HG02943 (cell line): ENCODE results near the gene CNTLN.
"Not testable (repeated sequence)": the region's sequence is repeated elsewhere in the genome, so short reads cannot be mapped to it uniquely, and the experiment has no call there.

ENCODE experiments used
- ATAC-seq: cut with Tn5 transposase; IDR thresholded peaks from one replicate; pipeline ENCODE4 v1.9.1; 2021; ENCODE audit warnings: mild to moderate bottlenecking, low read depth, moderate library complexity; ENCODE audit not compliant: unreplicated experiment

The CNTLN gene

GRCh38 chr9:17397166-17397728, 262.4 kb downstream of the CNTLN start:
- ATAC-seq, result not testable (repeated sequence)

- ATAC-seq, result no peak
Observed at GRCh38 chr9:17398350-17398749, 263.5 kb downstream of the CNTLN start.

DNA sequence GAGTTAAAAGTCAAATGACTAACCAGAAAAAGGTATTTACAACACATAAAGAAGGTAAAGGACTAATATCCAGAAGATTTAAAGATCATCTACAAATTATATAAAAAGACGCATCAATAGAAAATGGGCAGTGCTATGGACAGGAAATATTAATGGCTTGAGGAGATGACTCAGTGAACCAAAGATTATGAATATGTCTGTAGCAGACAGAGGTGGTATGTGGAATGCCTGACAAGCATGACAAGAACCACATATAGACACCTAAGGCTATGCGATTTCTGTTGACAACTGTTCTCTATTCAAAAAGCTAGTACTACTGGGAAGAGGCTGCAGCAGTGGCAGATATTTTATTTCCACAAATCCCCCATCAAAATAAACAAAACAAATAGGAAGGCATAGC, 267.0 kb downstream of the CNTLN start:
- no peak for ATAC-seq

GRCh38 chr9:17402309-17402708, 267.5 kb downstream of the CNTLN start:
- no peak for ATAC-seq

- ATAC-seq, result no peak
Observed at GRCh38 chr9:17403539-17403938, 268.7 kb downstream of the CNTLN start.

DNA sequence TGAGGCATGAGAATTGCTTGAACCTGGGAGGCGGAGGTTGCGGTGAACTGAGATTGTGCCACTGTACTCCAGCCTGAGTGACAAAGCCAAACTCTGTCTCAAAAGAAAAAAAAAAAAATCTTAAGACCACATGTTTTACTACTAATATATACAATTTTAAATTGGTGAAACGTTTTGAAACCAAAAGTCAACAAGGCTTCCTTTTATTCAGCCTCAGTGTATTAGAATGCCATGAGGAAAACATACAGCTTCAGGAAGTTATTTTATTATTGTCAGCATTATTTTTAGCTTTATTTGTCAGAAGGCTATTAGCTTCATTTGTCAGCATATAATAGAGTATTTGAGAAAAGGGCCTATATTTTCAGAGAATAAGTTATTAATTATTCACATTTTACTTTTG, 280.1 kb downstream of the CNTLN start:
- ATAC-seq, result no peak

DNA sequence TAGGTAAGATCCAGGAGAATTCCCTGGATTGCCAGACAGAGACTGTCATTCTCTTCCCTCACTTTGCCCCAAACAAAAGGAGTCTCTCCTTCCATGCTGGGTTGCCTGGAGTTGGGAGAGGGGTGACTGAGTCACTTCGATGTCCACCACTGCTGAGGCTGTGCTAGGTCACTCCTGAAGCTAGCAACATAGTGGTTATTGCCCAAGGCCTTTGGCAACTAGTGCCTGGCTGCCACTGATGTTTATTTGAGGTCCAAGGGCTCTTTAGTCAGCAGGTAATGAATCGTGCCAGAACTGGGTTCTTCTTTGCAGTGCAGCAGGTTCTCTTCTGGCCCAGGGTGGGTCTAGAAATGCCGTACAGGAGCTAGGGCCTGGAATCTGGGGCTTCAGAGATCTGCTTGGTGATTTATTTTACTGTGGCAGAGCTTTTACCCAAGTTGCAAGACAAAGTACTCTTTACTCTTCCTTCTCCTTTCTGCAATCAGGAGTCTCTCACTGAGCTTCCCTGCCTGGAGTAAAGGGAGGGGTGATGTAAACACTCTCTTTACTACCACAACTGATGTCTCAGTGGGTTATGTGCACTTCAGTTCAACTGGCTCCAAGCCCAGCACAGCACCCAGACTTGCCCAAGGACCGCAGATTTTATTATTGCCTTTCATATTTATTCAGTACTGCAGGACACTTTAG, 288.3 kb downstream of the CNTLN start:
- no peak for ATAC-seq

DNA sequence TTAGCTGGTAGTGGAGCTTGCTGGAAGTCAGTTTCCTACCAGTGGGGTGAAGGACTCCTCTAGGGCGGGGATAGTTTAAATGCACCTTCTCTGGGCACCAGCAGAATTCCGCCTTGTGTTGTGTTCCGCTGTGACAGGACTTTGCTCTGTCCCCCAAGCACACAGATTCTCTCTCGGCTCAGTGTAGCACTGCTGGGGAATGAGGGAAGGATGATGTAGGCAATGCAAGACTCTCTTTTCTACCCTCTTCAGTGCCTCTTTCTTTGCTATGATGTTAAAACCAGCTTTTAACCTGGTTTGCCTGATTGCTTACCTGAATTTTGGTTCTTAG, 288.8 kb downstream of the CNTLN start:
- no peak for ATAC-seq

- no peak for ATAC-seq
Observed at GRCh38 chr9:17425384-17425783, 290.5 kb downstream of the CNTLN start.

GRCh38 chr9:17433526-17433925, 298.7 kb downstream of the CNTLN start:
- ATAC-seq, result no peak

DNA sequence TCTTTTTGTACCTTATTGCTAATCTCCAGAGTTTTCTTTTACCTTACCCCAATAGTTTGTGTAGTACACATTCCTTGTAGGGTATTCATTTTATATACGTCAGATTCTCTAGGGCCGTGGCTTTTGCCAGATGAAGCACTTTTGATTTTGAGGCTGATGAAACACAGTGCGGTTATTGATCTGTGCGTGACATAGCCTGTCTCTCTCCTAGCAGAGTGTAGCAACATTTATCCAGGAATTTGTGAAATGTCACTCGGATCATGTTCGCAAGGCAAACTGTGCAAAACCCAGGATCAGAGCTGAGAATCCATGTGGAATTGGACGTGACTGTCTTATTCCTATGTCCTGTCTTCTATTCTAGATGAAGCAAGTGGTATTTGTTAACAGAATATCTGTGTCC, 302.0 kb downstream of the CNTLN start:
- ATAC-seq, result no peak

DNA sequence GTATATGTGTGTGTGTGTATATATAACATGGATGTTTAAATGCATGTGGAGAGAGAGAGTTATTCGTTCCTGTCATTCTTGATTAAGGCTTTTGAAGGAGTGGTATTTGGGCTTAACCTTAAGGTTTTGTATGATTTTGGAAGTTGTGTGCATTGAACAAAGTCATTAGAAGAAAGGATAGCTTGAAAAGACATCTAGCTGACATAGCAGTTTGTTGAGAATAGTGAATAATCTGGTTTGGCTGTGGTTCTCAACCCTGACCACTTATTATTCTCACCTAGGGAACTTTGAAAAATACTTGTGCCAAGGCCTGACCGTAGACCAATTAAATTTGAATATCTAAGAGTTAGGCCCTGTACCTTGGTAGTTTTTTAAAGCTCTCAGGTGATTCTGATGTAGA, 303.0 kb downstream of the CNTLN start:
- ATAC-seq, result no peak

DNA sequence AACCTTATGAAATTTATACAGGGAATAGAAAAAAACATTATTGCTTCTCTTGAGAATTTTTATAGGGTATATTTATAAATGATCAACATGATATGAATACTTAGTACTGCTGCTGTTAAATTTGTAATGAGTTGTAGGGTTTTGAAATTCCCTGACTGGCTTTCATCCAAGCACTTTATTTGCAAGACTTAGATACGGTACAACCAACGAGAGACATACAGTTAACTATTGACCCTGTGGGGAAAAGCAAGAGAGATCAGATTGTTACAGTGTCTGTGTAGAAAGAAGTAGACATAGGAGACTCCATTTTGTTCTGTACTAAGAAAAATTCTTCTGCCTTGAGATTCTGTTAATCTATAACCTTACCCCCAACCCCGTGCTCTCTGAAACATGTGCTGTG, 310.3 kb downstream of the CNTLN start:
- not testable (repeated sequence) for ATAC-seq

DNA sequence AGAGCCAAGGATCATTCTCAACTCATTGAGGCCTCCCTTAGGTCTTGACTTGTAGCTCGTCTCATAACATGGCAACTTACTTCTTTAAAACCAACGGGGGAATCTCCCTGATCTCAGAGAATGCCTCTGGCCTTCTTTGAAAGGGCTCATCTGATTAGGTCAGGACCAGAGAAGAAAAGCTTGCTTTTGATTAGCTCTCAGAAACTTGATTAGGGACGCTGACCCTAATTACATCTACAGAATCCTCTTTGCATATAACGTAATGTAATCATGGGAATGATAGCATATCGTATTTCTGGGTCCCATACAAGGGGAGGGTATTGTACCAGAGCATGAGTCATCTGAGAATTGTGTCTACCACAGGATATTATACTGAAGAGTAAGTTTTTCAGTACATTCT, 318.9 kb downstream of the CNTLN start:
- ATAC-seq, result no peak

GRCh38 chr9:17462869-17463464, 328.1 kb downstream of the CNTLN start:
- no peak for ATAC-seq

DNA sequence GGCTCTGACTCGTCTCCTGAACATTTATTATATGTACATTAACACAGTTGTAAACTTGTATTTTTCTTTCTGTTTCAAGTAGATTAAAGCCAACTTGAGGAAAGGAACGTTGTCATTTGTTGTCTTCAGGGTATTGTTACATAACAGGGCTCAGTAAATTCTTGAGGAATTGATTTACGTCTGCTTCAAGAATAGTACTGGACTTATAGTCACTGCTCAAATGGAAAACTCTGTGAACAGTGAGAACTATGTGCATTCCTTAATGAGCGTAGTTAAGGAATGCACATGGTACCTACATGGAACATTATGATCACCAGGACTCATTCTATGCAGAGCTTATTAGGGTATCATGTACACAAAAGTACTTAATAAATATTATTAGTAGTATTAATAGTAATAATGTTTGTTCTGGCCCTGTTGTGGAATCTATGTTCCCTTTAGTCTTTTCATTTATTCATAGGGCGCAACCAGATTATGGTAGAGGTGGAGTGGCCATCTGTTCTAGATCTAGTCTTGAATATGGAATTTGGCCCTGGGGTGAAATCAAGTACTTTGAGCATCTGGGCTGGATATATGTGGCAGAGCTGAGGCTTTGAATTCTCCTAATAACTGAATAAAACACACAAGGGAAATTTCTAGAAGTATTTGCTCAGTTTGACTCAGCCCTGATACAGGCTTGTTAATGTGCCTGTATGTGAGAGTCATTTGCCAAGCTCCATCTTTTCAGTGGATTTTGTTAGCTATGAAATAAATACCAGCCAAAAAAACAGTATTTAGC, 335.4 kb downstream of the CNTLN start:
- no peak for ATAC-seq

- no peak for ATAC-seq
Observed at GRCh38 chr9:17472126-17472525, 337.3 kb downstream of the CNTLN start.

DNA sequence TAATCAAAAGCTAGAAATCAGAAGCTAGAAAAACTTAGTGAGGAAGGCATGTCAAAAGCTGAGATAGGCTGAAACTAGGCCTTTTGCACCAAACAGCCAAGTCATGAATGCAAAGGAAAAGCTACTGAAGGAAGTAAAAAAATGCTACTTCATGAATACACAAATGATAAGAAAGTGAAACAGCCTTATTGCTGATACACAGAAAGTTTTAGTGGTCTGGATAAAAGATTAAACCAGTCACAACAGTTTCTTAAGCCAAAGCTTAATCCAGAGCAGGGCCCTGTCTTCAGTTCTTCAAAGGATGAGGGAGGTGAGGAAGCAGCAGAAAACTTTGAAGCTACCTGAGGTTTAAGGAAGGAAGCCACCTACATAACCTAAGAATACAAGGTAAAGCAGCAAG, 341.6 kb downstream of the CNTLN start:
- ATAC-seq, result no peak

DNA sequence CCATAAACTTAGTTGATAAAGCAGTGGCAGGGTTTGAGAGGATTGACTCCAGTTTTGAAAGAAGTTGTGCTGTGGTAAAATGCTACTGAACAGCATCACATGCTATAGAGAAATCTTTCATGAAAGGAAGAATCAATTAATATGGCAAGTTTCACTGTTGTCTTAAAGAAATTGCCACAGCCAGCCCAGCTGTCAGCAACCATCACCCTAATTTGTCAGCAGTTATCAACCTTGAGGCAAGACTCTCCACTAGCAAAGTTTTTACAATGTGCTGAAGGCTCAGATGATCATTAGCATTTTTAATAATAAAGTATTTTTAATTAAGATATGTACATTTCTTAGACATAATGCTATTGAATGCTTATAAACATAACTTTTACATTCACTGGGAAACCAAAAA, 343.0 kb downstream of the CNTLN start:
- no peak for ATAC-seq

DNA sequence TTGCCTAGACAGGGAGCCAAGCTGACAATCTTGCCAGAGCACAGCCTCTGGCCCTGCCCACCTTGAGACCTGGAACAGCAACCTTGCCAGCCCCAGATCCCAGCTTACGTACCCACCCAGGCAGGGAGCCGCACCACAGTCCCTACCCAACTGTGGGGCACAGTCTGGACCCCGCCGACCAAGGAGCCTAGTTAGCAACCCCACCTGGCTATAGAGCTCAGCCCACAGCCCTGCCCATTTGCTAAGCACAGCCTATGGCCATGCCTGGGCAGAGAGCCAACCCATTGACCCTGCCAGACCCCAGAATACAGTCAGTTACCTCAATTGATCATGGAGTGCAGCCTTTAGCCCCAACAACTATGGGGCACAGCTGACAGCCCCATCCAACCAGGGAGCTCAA, 346.1 kb downstream of the CNTLN start:
- ATAC-seq, result no peak

DNA sequence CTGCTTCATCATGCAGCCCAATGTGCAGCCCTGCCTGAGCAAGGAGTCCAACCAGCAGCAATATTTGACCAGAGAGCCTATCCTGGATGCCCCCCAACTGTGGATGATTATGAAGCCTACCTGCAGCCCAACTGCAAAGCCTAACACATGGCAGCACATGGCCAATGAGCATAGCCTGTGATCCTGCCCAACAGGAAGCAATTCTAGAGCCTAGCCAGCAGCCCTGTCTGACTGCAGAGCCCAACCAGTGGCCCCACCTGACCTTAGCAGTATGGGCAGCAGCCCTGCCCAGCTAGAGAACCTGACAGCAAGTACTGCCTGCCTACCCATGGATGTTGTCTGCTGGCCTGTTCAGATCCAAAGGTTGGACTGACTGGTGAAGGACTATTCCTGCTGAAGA, 346.7 kb downstream of the CNTLN start:
- no peak for ATAC-seq

DNA sequence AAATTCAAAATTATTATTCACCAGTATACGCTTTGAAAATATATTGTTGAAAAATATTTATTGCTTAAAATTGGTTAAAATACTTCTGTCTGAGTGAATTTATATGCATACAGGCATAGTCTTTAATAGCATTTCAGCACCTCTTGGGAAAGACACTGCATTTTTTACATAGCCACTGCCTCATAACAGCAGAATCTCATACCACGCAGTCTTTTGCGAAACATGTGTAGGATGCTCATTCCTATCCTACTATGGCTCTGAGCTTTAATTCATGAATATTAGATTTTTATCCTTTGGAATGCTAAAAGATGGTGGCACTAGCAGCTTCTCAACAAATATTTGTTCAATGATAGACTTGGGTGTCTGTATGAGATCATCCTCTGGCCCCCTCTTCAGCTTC, 350.1 kb downstream of the CNTLN start:
- no peak for ATAC-seq
